H9 (cell line): ENCODE results near the gene RAD51AP2. TPM values are rescaled to one million over a fixed set of nuclear protein-coding genes. Genes with fewer than 3 reads are reported as not detected.

Source experiments
- DNase-seq: peaks from one replicate; pipeline ENCODE4 v3.0.0-alpha.2; 2017
- H2AFZ ChIP-seq: one replicate; pipeline ENCODE4 v1.6.1; 2013; ENCODE audit warnings: mild to moderate bottlenecking, low read length, control low read depth, moderate library complexity
- H2AK5ac ChIP-seq: 2 replicates; pipeline ENCODE4 v1.6.1; 2013; ENCODE audit warnings: low read length, control low read depth, mixed read lengths; ENCODE audit not compliant: insufficient read length
- H2BK120ac ChIP-seq: one replicate; pipeline ENCODE4 v1.6.1; 2013; ENCODE audit warnings: low read depth, mild to moderate bottlenecking, low read length, control low read depth, inconsistent platforms; ENCODE audit not compliant: poor library complexity, severe bottlenecking
- H2BK12ac ChIP-seq: 2 replicates; pipeline ENCODE4 v1.6.1; 2013; ENCODE audit warnings: low read length, control low read depth, mixed read lengths, low read depth; ENCODE audit not compliant: insufficient read length
- H2BK15ac ChIP-seq: 2 replicates; pipeline ENCODE4 v1.6.1; 2013; ENCODE audit warnings: low read depth, low read length, control low read depth
- H2BK20ac ChIP-seq: one replicate; pipeline ENCODE4 v1.6.1; 2013; ENCODE audit warnings: low read depth, mild to moderate bottlenecking, low read length, control low read depth, inconsistent platforms; ENCODE audit not compliant: poor library complexity, severe bottlenecking
- H2BK5ac ChIP-seq: 2 replicates; pipeline ENCODE4 v1.6.1; 2013; ENCODE audit warnings: low read length, control low read depth, mixed read lengths; ENCODE audit not compliant: insufficient read length
- H3K14ac ChIP-seq: 2 replicates; pipeline ENCODE4 v1.6.1; 2013; ENCODE audit warnings: low read length, control low read depth; ENCODE audit not compliant: insufficient read depth
- H3K18ac ChIP-seq: 2 replicates; pipeline ENCODE4 v1.6.1; 2013; ENCODE audit warnings: low read depth, mild to moderate bottlenecking, mixed read lengths, low read length, control low read depth; ENCODE audit not compliant: insufficient read length
- H3K23ac ChIP-seq: 2 replicates; pipeline ENCODE4 v1.6.1; 2013; ENCODE audit warnings: low read length, control low read depth, mixed read lengths, low read depth; ENCODE audit not compliant: insufficient read length
- H3K23me2 ChIP-seq: 2 replicates; pipeline ENCODE4 v1.6.1; 2013; ENCODE audit warnings: low read depth, mild to moderate bottlenecking, mixed read lengths, low read length, control low read depth; ENCODE audit not compliant: insufficient read length, poor library complexity, severe bottlenecking
- H3K27ac ChIP-seq: 2 replicates; pipeline ENCODE4 v1.5.1; 2013; ENCODE audit warnings: low read length, control low read depth, mixed read lengths, low read depth; ENCODE audit not compliant: insufficient read length
- H3K27me3 ChIP-seq: 2 replicates; pipeline ENCODE4 v1.6.1; 2013; ENCODE audit warnings: low read length, control low read depth, inconsistent platforms; ENCODE audit not compliant: insufficient read depth
- H3K4ac ChIP-seq: 2 replicates; pipeline ENCODE4 v1.6.1; 2013; ENCODE audit warnings: low read depth, mild to moderate bottlenecking, control low read depth, inconsistent platforms, low read length, moderate library complexity
- H3K4me1 ChIP-seq: 2 replicates; pipeline ENCODE4 v1.6.1; 2013; ENCODE audit warnings: low read length, control low read depth, inconsistent platforms; ENCODE audit not compliant: insufficient read depth
- H3K4me2 ChIP-seq: 2 replicates; pipeline ENCODE4 v1.6.1; 2013; ENCODE audit warnings: low read length, control low read depth, mixed read lengths; ENCODE audit not compliant: insufficient read length, insufficient read depth
- H3K56ac ChIP-seq: 2 replicates; pipeline ENCODE4 v1.6.1; 2013; ENCODE audit warnings: low read depth, mild to moderate bottlenecking, mixed read lengths, low read length, control low read depth; ENCODE audit not compliant: insufficient read length
- H3K79me1 ChIP-seq: 2 replicates; pipeline ENCODE4 v1.6.1; 2013; ENCODE audit warnings: low read depth, mild to moderate bottlenecking, moderate library complexity, low read length, control low read depth, inconsistent platforms; ENCODE audit not compliant: insufficient read depth, poor library complexity, severe bottlenecking
- H3K79me2 ChIP-seq: 2 replicates; pipeline ENCODE4 v1.6.1; 2013; ENCODE audit warnings: low read length, control low read depth, inconsistent platforms; ENCODE audit not compliant: insufficient read depth
- H3K9ac ChIP-seq: 2 replicates; pipeline ENCODE4 v1.6.1; 2013; ENCODE audit warnings: low read length, control low read depth, mixed read lengths; ENCODE audit not compliant: insufficient read length; ENCODE audit errors: extremely low read depth
- H3K9me3 ChIP-seq: one replicate; pipeline ENCODE4 v1.6.1; 2013; ENCODE audit warnings: low read depth, low read length, inconsistent platforms; ENCODE audit not compliant: control insufficient read depth
- H3T11ph ChIP-seq: one replicate; pipeline ENCODE4 v1.6.1; 2013; ENCODE audit warnings: mild to moderate bottlenecking, low read length, control low read depth, inconsistent platforms
- H4K20me1 ChIP-seq: one replicate; pipeline ENCODE4 v1.6.1; 2013; ENCODE audit not compliant: control insufficient read depth, insufficient read length, insufficient read depth
- H4K5ac ChIP-seq: 2 replicates; pipeline ENCODE4 v1.6.1; 2013; ENCODE audit warnings: low read depth, mild to moderate bottlenecking, mixed read lengths, low read length, control low read depth; ENCODE audit not compliant: insufficient read length
- H4K8ac ChIP-seq: replicated peaks from 2 replicates; pipeline ENCODE4 v1.6.1; 2013; ENCODE audit warnings: low read length, control low read depth, mixed read lengths, low read depth; ENCODE audit not compliant: insufficient read length
- H4K91ac ChIP-seq: 2 replicates; pipeline ENCODE4 v1.6.1; 2013; ENCODE audit warnings: low read depth, mild to moderate bottlenecking, moderate library complexity, mixed read lengths, low read length, control low read depth; ENCODE audit not compliant: insufficient read length
- H3K27ac Mint-ChIP-seq, 3 experiments: 2 replicates in 2 of 3; 3 replicates in 1 of 3; pipeline ENCODE4 v1.8.0; 2020 to 2021; ENCODE audit warnings: mixed read lengths in 3 of 3, mild to moderate bottlenecking in 1 of 3, moderate library complexity in 1 of 3
- H3K27me3 Mint-ChIP-seq: 2 replicates; pipeline ENCODE4 v1.8.0; 2021; ENCODE audit warnings: low read depth, mild to moderate bottlenecking, moderate library complexity, mixed read lengths
- H3K36me3 Mint-ChIP-seq, 3 experiments: 2 replicates in 2 of 3; 3 replicates in 1 of 3; pipeline ENCODE4 v1.8.0; 2020 to 2021; ENCODE audit warnings: low read depth in 3 of 3, mixed read lengths in 3 of 3; ENCODE audit not compliant: insufficient read depth in 1 of 3
- H3K4me1 Mint-ChIP-seq, 2 experiments: 2 replicates each; pipeline ENCODE4 v1.8.0; 2020; ENCODE audit warnings: mixed read lengths in 2 of 2
- H3K4me3 Mint-ChIP-seq, 2 experiments: 2 replicates in 1 of 2; 3 replicates in 1 of 2; pipeline ENCODE4 v1.8.0; 2020 to 2021; ENCODE audit warnings: mild to moderate bottlenecking in 2 of 2, mixed read lengths in 2 of 2, moderate library complexity in 1 of 2
- H3K9me3 Mint-ChIP-seq, 2 experiments: 2 replicates in 1 of 2; 3 replicates in 1 of 2; pipeline ENCODE4 v1.8.0; 2020; ENCODE audit warnings: mild to moderate bottlenecking in 2 of 2, mixed read lengths in 2 of 2, moderate library complexity in 1 of 2
- CTCF ChIP-seq: fragments of 200-600 bp; sonication (generic); conservative IDR thresholded peaks from 3 replicates; pipeline ENCODE4 v1.8.0; 2021; ENCODE audit warnings: antibody characterized with exemption, mild to moderate bottlenecking
- WGBS: extraction: QIAGEN DNeasy Blood & Tissue Kit; methylation state at CpG from one replicate; pipeline ENCODE4 v1.1.7; 2013; ENCODE audit warnings: missing lambda C conversion rate, low lambda C conversion rate, mixed read lengths; ENCODE audit not compliant: insufficient read length; ENCODE audit errors: extremely low coverage; 5-methylcytosine and 5-hydroxymethylcytosine counted together
- total RNA-seq: library from RNA; stranded (reverse); gene quantifications from 2 replicates; pipeline ENCODE4 v1.2.1, GENCODE V29; 2021

The RAD51AP2 gene
- total RNA-seq, 1 experiment from 2014 or later = 0.07 TPM

GRCh38 chr2:17522303-17522702 is 4.1 kb upstream of the RAD51AP2 start:
- H3K14ac ChIP-seq = no peak overlapping the region
- H3K9me3 Mint-ChIP-seq = no peaks in the 10 kb centered on the region
- no peak for TF ChIP-seq CTCF
- H3K23me2 ChIP-seq = peaks cover 6% of the 10 kb centered on the region
- H4K5ac ChIP-seq = no peak overlapping the region
- no peaks in the 10 kb centered on the region for H3K79me2 ChIP-seq
- no peak overlapping the region for H3K27ac ChIP-seq
- no peak overlapping the region for H2BK20ac ChIP-seq
- H2BK5ac ChIP-seq = no peak overlapping the region
- H2BK120ac ChIP-seq = no peak overlapping the region
- whole genome bisulfite sequencing = no CpG with 5 or more reads among the region's 6 CpGs
- H3K4me1 Mint-ChIP-seq = peaks cover 24 to 32% of the 10 kb centered on the region in 2 experiments
- H3K18ac ChIP-seq = no peak overlapping the region
- H3K56ac ChIP-seq = no peak overlapping the region
- no peak overlapping the region for H2BK12ac ChIP-seq
- H3K9me3 ChIP-seq = no peaks in the 10 kb centered on the region
- no peak overlapping the region for H3K27ac Mint-ChIP-seq
- H4K20me1 ChIP-seq = no peaks in the 10 kb centered on the region
- H4K8ac ChIP-seq = no peak overlapping the region
- H3K4me3 Mint-ChIP-seq = no peak overlapping the region
- H3K27me3 Mint-ChIP-seq = no peaks in the 10 kb centered on the region
- H3K27me3 ChIP-seq = no peaks in the 10 kb centered on the region
- H3K79me1 ChIP-seq = no peaks in the 10 kb centered on the region
- no peak overlapping the region for H3K4me2 ChIP-seq
- H2BK15ac ChIP-seq = no peak overlapping the region
- H3T11ph ChIP-seq = no peak overlapping the region
- no peak for DNase-seq
- no peaks in the 10 kb centered on the region for H3K36me3 Mint-ChIP-seq
- H3K4me1 ChIP-seq = no peaks in the 10 kb centered on the region
- no peak overlapping the region for H2AK5ac ChIP-seq
- no peak overlapping the region for H2AFZ ChIP-seq
- H4K91ac ChIP-seq = no peak overlapping the region
- H3K9ac ChIP-seq = no peak overlapping the region
- H3K23ac ChIP-seq = no peak overlapping the region
- H3K4ac ChIP-seq = no peak overlapping the region
